Pancreas (tissue), 10 donors: ENCODE results near the gene DTX4. TPM values are rescaled to one million over a fixed set of nuclear protein-coding genes. Genes with fewer than 3 reads are reported as not detected.

Experiments used
- ATAC-seq, 4 donors: fragments of 200-7000 bp; cut with Tn5 transposase; one replicate each; pipeline versions ENCODE4 v1.8.0 to v1.9.1; 2020; ENCODE audit warnings: mild to moderate bottlenecking in 4 of 4, moderate library complexity in 4 of 4
- DNase-seq, 6 donors: peaks; one replicate each; pipeline ENCODE4 v3.0.0-alpha.2; 2020
- FAIRE-seq: peaks from 2 replicates; lab custom pipeline; 2012; peaks lifted over from hg19 to GRCh38; lab: Jason Lieb, UNC
- H3K27ac ChIP-seq, 4 donors: fragments of 200-600 bp; sonication (generic); 1 replicate in 3 of 4; 2 replicates in 1 of 4; pipeline versions ENCODE4 v1.5.0 to v1.8.0; 2020
- H3K27me3 ChIP-seq, 4 donors: fragments of 200-600 bp; one replicate each; pipeline ENCODE4 v1.8.0; 2021
- H3K36me3 ChIP-seq, 3 donors: fragments of 200-600 bp; sonication (generic) in 1 of 3; one replicate each; pipeline versions ENCODE4 v1.5.0 to v1.8.0; 2020 to 2021
- H3K4me1 ChIP-seq, 3 donors: fragments of 200-600 bp; one replicate each; pipeline ENCODE4 v1.8.0; 2021
- H3K4me3 ChIP-seq, 4 donors: fragments of 200-600 bp; sonication (generic) in 2 of 4; one replicate each; pipeline versions ENCODE4 v1.5.0 to v1.8.0; 2020 to 2021
- H3K9me3 ChIP-seq, 4 donors: fragments of 200-600 bp; one replicate each; pipeline ENCODE4 v1.8.0; 2021
- CTCF ChIP-seq, 4 donors: fragments of 200-600 bp; sonication (generic) in 3 of 4; IDR thresholded peaks; one replicate each; pipeline versions ENCODE4 v1.5.0 to v1.8.0; 2021; ENCODE audit warnings: antibody characterized with exemption in 4 of 4
- WGBS, 2 donors: extraction: QIAGEN DNeasy Blood & Tissue Kit; methylation state at CpG; one replicate each; pipeline ENCODE4 v1.1.7; 2013; 5-methylcytosine and 5-hydroxymethylcytosine counted together
- intact Hi-C, 3 donors: fragments of 100-400 bp; cut with DNase I; formaldehyde crosslinking; loops; one replicate each; pipeline versions ENCODE4 v1.11.1 to v1.14.2; 2022
- polyA plus RNA-seq, 2 donors: library from polyadenylated mRNA; stranded (reverse); fragments of 200-250 nt; gene quantifications; one replicate each; pipeline ENCODE4 v1.2.3, GENCODE V29; 2013
- total RNA-seq, 6 donors: library from RNA; stranded (reverse); fragmentation: NEBNext Ultra II Directional in 4 of 6; extraction: Animal tissue kit (Norgen Biotek cat#: 25700) in 4 of 6; gene quantifications; one replicate each; pipeline versions ENCODE4 v1.2.1 to v1.2.4, GENCODE V29; 2021 to 2023
- donor health status: healthy with polysubstance abuse.
- donor health status: DM: no; HTN: no; CAD: no; lungs with moderate emphysema.
- donor health status: DM: no; HTN: no; CAD: no.
- donor health status: control.
- donor health status: control.
- donor health status: Bipolar disorder and iron deficiency.
- donor health status: DM: yes; HTN: yes; CAD: no.
- donor health status: DM: no; HTN: no; CAD: no.
- donor health status: DM: no; HTN: no; CAD: no.
- donor health status: DM: yes; HTN: yes; CAD: no.

Gene DTX4
- total and polyA plus RNA-seq, 8 donors: 5.9 to 16.3 (median 8.8) TPM

GRCh38 chr11:59198726-59199125 lies 26.8 kb downstream of the DTX4 start:
- DNase-seq (no peak), ATAC-seq (no peak), FAIRE-seq (no peak)
- H3K27ac ChIP-seq: no peak overlapping the region
- TF ChIP-seq CTCF (IDR thresholded peaks at IDR 0.05): no peak
- H3K4me3 ChIP-seq: no peak overlapping the region
- intact Hi-C loops: no loop called here
- WGBS, 2 donors: 93 to 95% methylated on average over 2 of the region's 2 CpGs
- no peaks in the 10 kb centered on the region for H3K9me3 ChIP-seq
- no peaks in the 10 kb centered on the region for H3K4me1 ChIP-seq
- H3K27me3 ChIP-seq: no peaks in the 10 kb centered on the region
- H3K36me3 ChIP-seq: peaks cover 0 to 13% (median 0%) of the 10 kb centered on the region in 3 donors

GRCh38 chr11:59199546-59200422 lies 27.9 kb downstream of the DTX4 start:
- WGBS, 2 donors: 75 to 78% methylated on average over 14 of the region's 14 CpGs
- ATAC-seq: no peak

GRCh38 chr11:59200423-59200746 lies 28.5 kb downstream of the DTX4 start:
- WGBS, 2 donors: 70 to 75% methylated on average over 4 of the region's 4 CpGs
- ATAC-seq: no peak
- TF ChIP-seq CTCF (IDR thresholded peaks at IDR 0.05): no peak

More at GRCh38 chr11:59199546-59200422, 27.9 kb downstream of the DTX4 start:
- no peaks in the 10 kb centered on the region for H3K4me1 ChIP-seq
- DNase-seq (no peak), FAIRE-seq (no peak)
- H3K4me3 ChIP-seq: no peak overlapping the region
- no peak overlapping the region for H3K27ac ChIP-seq
- intact Hi-C loops: no loop called here
- no peaks in the 10 kb centered on the region for H3K9me3 ChIP-seq
- peaks cover 0 to 11% (median 0%) of the 10 kb centered on the region in 3 donors for H3K36me3 ChIP-seq
- TF ChIP-seq CTCF (IDR thresholded peaks at IDR 0.05): no peak
- H3K27me3 ChIP-seq: no peaks in the 10 kb centered on the region

GRCh38 chr11:59201353-59201752 lies 29.4 kb downstream of the DTX4 start:
- Histone ChIP-seq H3K36me3 (peaks cover 0 to 18% (median 2%) of the 10 kb centered on the region in 3 donors), H3K27me3 (no peaks in the 10 kb centered on the region), H3K4me1 (no peaks in the 10 kb centered on the region), H3K4me3 (no peak overlapping the region), H3K9me3 (no peaks in the 10 kb centered on the region), H3K27ac (no peak overlapping the region)
- 83 to 85% methylated on average over 3 of the region's 3 CpGs for WGBS, 2 donors
- peak in 1 of 4 donors; percentile 39 for ATAC-seq
- DNase-seq: no peak
- intact Hi-C loops: no loop called here
- no peak for TF ChIP-seq CTCF (IDR thresholded peaks at IDR 0.05)
- no peak for FAIRE-seq

More at GRCh38 chr11:59200423-59200746, 28.5 kb downstream of the DTX4 start:
- H3K4me3 ChIP-seq: no peak overlapping the region
- no peaks in the 10 kb centered on the region for H3K27me3 ChIP-seq
- peaks cover 0 to 17% (median 2%) of the 10 kb centered on the region in 3 donors for H3K36me3 ChIP-seq
- intact Hi-C loops: no loop called here
- H3K9me3 ChIP-seq: no peaks in the 10 kb centered on the region
- H3K4me1 ChIP-seq: no peaks in the 10 kb centered on the region
- no peak overlapping the region for H3K27ac ChIP-seq
- DNase-seq (no peak), FAIRE-seq (no peak)

- no peak for TF ChIP-seq CTCF (IDR thresholded peaks at IDR 0.05)
- ATAC-seq (no peak), DNase-seq (no peak), FAIRE-seq (no peak)
- Histone ChIP-seq H3K27me3 (no peaks in the 10 kb centered on the region), H3K36me3 (peaks cover 0 to 14% (median 2%) of the 10 kb centered on the region in 3 donors), H3K9me3 (no peaks in the 10 kb centered on the region), H3K27ac (no peak overlapping the region), H3K4me1 (peaks cover 0 to 5% (median 0%) of the 10 kb centered on the region in 3 donors), H3K4me3 (no peak overlapping the region)
- WGBS, 2 donors: 90 to 93% methylated on average over 3 of the region's 3 CpGs
- intact Hi-C loops: loop anchor here in 1 of 3 donors (5.0 kb wide), 1 partner anchor 32 kb away; the partner anchor contains the start of gene DTX4
These were observed 32.8 kb downstream of the DTX4 start for GRCh38 chr11:59204746-59205145.
